HG02642 (cell line): Measurements from ENCODE around the gene NRXN3.
A peak's percentile ranks its signal among the peaks of the same experiment; 100 is the strongest.
"Not testable (repeated sequence)": the region's sequence is repeated elsewhere in the genome, so short reads cannot be mapped to it uniquely, and the experiment has no call there.

ENCODE experiments used
- ATAC-seq: cut with Tn5 transposase; IDR thresholded peaks from one replicate; pipeline ENCODE4 v1.9.1; 2021; ENCODE audit warnings: mild to moderate bottlenecking; ENCODE audit not compliant: unreplicated experiment, poor library complexity

NRXN3 gene

GRCh38 chr14:78451319-78451695 lies 281.1 kb downstream of the NRXN3 start:
- ATAC-seq = no peak

DNA sequence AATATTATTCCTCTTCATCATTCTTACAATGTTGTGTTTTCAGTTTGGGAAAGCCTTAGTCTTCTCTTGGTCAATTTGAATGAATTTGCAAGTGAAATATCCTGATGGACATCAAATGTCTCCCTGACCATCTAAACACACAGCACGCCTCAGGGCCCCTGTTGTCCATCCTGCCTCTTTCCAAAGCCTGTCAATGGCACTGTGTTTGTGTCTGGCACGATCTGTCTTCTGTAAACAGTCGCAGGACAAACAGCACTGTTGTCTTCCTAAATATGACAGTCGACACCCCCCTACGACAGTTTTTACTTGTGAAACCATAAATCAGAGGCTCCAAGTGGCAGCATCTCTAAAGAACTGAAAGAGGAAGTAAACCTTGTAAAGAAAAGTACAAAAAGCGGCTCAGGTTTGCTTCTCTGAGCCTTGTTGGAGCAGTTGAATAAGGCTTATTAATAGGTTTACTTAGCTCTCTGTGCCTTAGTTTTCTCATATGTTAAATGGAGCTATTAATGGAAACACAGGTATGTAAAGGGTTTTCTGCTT lies 285.8 kb downstream of the NRXN3 start:
- peak; percentile 48 for ATAC-seq

DNA sequence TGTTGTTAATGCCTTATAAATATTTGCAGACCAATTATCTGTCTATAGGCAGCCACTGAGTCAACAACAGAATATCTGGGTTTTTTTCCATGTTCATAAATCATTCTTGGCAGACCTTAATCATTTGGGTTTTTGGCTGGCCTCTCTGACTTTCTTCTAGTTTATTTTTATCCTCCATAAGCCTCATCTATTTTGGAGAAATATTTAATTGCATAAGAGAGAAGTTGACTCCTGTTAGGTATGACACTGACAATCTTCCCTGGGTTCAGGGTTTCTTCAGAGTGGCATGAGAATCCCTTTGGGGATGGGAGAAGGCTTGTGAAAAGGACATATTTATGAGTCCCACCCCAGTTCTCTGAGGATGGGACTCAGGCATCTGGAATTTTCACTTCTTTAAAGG lies 299.8 kb downstream of the NRXN3 start:
- no peak for ATAC-seq

DNA sequence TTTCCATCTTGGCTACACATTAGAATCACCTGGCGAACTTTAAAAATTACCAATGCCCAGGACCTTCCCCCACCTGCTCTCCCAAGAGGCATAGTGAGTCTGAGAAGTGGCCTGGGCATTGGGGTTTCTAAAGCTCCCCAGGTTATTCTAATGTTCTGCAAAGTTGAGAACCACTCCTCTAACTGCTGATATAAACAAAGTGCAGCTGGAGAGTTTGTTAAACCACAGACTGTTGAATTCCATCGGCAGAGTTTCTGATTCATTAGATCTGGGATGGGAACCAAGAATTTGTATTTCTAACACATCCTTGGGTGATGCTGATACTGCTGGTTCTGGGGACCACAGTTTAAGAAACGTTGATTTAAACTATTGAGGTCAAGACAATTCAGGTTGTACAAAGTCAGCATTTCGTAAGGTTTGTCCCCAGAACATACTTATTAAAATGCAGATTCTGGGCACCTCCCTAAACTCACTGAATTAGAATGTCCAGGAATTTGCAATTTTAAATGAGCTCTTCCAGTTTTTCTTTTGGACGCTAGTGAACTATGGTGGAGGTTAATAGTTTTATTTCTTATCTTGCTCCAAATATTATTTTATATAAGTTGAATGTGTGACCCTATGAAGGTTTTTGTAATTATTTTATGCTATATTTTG lies 309.1 kb downstream of the NRXN3 start:
- no peak for ATAC-seq

DNA sequence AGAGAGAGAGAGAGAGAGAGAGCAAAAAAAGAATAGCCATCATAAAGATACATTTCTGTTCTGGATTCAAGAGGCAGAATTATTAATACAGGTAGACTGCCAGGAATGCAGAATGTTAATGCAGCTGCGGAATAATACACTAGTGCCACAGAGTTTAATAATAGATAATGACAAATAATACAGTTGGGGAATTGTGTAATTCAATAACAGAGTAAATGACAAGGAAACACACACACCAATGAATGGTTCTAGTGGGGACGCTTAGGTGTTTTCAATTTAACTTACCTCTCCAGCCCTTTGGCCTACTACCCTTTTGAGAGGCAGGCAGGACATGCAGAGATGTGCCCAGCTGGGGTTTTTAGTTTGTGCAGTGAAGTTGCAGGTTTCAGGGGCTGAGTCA lies 313.9 kb downstream of the NRXN3 start:
- no peak for ATAC-seq

DNA sequence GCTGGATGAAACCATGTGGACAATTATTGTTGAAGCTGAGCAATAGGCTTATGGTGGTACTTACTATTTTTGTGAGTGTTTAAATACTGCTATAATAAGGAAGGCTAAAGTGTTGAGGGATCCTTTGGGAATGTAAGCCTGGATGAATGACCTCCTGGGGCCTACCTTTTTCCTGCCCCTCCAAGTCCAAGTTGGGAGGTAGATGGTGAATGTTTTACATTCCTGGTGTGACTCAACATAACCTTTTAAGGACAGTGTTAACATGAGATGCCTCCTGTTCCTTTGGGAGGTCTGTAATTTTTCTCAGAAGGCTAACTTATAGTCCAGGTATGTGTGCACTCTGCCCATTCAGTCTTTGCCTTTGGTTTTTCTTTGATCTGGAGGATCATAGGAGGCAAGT lies 315.9 kb downstream of the NRXN3 start:
- ATAC-seq = no peak

DNA sequence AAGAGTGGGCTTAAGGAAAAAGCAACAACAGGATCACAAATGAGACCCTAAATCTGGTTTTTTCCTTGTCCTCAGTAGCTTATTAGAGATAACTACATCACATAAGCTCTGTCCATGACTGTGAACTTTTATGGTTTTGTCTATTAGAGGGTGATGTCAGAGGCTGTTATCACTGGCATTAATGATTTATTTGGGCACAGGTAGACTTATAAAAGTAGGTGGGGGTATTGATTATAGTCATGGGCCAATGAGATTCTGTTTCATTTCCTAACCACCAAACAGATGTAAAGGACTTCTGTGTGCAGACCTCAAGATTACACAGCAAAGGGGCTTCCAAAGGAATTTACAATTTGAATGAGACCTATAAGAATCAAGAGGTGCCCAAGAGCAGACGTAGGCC lies 316.4 kb downstream of the NRXN3 start:
- no peak for ATAC-seq

- ATAC-seq = not testable (repeated sequence)
Measured at GRCh38 chr14:78487573-78487972, 317.4 kb downstream of the NRXN3 start.

DNA sequence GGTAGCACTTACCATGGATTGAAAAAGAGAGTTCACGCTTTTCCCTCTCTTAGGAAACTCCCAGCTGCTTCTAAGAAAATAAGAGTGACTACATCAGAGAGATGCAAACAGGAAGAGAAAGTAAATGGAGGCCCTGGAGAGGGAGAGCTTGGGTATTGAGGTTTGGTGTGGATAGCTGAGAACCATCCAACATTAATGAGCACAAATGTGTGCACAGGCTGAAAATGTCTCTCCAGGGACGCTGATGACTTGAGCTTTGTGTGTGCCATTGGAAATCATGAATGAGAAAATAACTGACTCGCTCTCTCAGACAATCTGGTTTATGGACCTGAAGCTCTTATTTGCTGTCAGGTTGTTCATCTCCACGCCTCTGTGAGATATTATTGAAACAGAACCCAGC lies 318.8 kb downstream of the NRXN3 start:
- no peak for ATAC-seq

GRCh38 chr14:78491048-78491447 lies 320.9 kb downstream of the NRXN3 start:
- ATAC-seq = no peak

- ATAC-seq = no peak
Measured at GRCh38 chr14:78498062-78498595, 328.0 kb downstream of the NRXN3 start.

DNA sequence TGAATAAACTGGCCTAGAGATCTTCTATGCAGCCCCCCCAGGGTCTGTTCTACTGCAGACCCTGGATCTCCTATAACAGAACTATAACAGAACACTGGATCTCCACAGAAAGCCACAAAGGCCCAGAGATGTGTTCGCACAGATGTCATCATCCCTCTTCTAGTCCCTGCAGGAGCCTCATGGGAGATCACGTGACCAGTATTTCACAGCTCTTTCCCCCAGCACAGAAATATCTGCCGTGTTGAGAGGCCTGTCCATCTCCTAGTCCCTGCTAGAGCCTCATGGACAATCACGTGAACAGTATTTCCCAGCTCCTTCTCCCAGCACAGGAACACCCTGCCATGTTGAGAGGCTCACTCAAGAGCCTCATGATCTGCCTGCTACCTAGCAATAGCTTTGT lies 331.7 kb downstream of the NRXN3 start:
- ATAC-seq = no peak

GRCh38 chr14:78508023-78508422 lies 337.9 kb downstream of the NRXN3 start:
- ATAC-seq = no peak

- no peak for ATAC-seq
Measured at GRCh38 chr14:78509516-78509915, 339.3 kb downstream of the NRXN3 start.

DNA sequence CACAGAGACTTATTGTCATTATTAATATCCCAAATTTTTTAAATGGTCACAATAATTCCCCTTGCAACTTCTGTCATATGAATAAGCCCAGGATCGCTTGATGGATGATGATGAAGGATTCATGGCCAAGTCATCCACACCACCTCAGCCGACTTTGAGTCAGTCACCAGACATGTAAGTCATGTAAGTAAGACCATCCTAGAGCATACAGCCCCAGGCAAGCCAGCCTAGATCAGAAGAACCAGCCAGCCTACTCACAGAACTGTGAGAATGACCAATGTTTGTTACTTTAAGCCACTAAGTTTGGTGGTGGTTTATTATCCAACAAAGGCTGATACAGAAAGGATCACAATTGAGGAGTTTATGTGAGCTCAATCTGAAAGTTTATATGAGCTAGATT lies 341.8 kb downstream of the NRXN3 start:
- no peak for ATAC-seq

DNA sequence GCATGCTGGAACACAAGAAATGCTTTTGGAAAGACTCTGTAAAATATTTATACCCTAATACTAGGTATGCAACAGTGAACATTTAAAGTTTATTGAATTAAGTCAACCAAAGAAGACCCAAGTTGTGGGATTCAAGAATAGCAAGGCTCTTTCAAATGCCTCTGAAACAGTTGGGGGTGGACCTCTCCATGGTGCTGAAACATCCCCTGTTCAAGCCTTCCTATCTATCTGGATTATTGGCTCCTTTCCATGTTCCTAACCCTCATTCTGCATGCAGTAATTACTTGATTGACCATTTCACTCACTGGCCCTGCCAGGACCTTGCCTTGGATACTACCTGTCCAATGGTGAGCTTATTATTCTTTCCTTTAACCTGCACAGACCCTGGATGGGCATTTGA lies 349.7 kb downstream of the NRXN3 start:
- no peak for ATAC-seq

DNA sequence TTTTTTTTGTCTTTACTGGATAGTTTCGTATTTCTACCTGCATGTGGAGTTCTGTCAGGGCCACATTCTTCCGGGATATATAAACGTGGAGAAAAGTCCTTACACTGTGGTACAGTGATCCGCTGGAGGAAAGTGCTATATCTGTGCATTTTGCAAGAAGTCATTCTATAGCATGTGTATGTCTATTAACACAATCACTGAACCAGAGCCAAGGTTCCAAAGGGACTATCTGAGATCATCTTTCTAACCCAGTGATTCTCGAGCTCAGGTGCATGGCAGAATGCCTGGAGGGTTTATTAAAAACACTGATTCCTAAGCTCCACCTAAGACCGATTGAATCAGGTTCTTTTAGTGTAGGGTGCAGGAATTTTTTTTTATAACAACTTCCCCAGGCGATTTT lies 354.0 kb downstream of the NRXN3 start:
- ATAC-seq = no peak

DNA sequence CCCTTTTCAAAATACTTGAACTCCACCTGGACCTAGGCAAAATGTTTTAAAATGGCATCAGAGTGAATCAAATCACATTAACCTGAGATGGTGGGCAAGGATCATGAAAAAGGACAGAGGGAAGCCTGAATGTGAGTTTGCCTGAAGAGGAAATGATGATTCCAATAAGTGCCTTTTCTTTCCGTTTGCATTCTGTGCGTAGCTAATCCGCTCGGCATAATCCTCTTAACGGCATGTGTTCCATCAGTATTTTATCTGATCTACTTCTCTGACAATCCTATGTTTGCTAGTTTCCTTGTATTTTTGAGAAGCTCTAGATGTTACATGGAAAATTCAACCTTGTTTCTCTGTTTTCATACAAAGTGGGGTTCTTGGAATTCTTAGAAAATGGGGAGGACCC lies 354.6 kb downstream of the NRXN3 start:
- ATAC-seq = no peak

- ATAC-seq = no peak
Measured at GRCh38 chr14:78530078-78530477, 359.9 kb downstream of the NRXN3 start.

- no peak for ATAC-seq
Measured at GRCh38 chr14:78534141-78534540, 364.0 kb downstream of the NRXN3 start.

DNA sequence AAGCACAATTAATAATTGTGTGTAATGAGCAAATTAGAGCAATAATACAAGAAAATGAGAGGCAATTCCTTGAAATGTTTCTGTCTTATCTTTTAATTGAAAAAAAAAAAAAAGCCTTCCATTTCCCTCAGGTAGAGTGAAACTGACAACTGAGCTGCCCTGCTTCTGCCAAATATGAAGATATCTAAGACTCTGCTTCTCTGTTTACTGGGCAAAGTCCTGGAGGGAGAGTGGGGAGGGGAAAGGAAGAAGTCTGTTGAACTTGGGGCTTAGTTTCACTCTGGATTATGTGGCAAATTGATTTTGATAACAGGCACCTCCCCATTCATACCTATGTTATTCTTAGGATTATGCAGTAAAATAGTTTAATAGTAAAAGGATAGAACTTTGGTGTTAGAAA lies 364.9 kb downstream of the NRXN3 start:
- ATAC-seq = no peak

GRCh38 chr14:78541788-78542187 lies 371.6 kb downstream of the NRXN3 start:
- ATAC-seq = not testable (repeated sequence)
